Posterior vena cava (tissue), 2 donors: ENCODE measurements around the gene FBXL7. TPM values are rescaled to one million over a fixed set of nuclear protein-coding genes. Genes with fewer than 3 reads are reported as not detected.
"Not testable (repeated sequence)": the region's sequence is repeated elsewhere in the genome, so short reads cannot be mapped to it uniquely, and the experiment has no call there.

Source experiments
- DNase-seq: peaks from one replicate; pipeline ENCODE4 v3.0.0-alpha.2; 2020; ENCODE audit warnings: low spot score
- intact Hi-C, 2 donors: fragments of 100-400 bp; cut with DNase I; formaldehyde crosslinking; loops; one replicate each; pipeline versions ENCODE4 v1.14.1 to v1.14.2; 2022 to 2023
- total RNA-seq, 2 donors: library from RNA; stranded (reverse); fragmentation: NEBNext Ultra II Directional; extraction: Animal tissue kit (Norgen Biotek cat#: 25700); gene quantifications; one replicate each; pipeline ENCODE4 v1.2.1, GENCODE V29; 2021
- donor health status: DM: yes; HTN: yes; CAD: no.
- donor health status: DM: yes; HTN: yes; CAD: no.

The FBXL7 gene
- total RNA-seq, 2 donors from 2014 or later = 22.1 to 29.9 TPM

- intact Hi-C loops = no loop called here
- no peak for DNase-seq
These were observed 319.6 kb downstream of the FBXL7 start for GRCh38 chr5:15819617-15820016.

DNA sequence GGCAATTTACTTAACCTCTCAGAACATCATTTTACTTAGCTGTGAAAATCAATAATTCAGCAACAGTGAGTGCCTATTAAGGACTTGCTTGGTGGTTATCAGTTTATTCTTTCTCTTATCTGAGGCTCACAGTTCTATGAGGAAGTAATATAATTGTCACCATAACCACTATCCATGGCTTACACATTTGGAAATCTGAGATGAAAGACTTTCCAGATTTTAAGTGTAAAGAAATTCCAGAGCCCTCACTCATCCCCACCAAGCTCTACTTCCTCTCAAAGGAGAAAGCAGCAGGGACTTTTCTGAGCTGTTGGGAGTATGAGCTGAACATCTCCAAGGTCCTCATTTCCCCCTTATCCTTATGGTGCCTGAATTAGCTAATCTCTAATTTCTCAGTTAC is 321.5 kb downstream of the FBXL7 start:
- no peak for DNase-seq
- intact Hi-C loops = no loop called here

GRCh38 chr5:15823398-15823797 is 323.4 kb downstream of the FBXL7 start:
- DNase-seq = no peak
- intact Hi-C loops = no loop called here

GRCh38 chr5:15827741-15828140 is 327.8 kb downstream of the FBXL7 start:
- intact Hi-C loops = no loop called here
- DNase-seq = no peak

DNA sequence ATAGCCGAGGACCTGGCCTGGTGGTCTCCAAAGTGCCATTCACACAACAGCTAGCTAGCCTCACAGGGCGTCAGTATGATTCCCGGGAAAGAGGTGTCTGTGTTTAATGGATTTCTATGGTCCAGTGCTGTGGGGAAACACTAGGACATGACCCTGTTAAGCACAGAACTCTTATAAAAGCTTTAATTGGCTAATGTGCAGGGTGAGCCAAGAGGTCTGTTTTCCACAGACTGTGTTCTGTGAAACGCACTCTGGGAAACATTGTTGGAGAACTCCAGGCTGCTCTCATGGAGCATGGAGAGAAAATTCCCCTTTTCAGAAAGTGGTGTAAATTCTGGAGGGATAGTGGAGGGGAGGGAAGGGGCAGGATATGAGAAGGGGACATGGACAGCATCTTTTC is 331.4 kb downstream of the FBXL7 start:
- intact Hi-C loops = loop anchor here in 1 of 2 donors (10.0 kb wide), 1 partner anchor 337 kb away; no protein-coding TSS in a partner anchor
- no peak for DNase-seq

- intact Hi-C loops = loop anchor here in 1 of 2 donors (10.0 kb wide), 1 partner anchor 339 kb away; no protein-coding TSS in a partner anchor
- DNase-seq = no peak
These were observed 333.4 kb downstream of the FBXL7 start for GRCh38 chr5:15833365-15833764.

DNA sequence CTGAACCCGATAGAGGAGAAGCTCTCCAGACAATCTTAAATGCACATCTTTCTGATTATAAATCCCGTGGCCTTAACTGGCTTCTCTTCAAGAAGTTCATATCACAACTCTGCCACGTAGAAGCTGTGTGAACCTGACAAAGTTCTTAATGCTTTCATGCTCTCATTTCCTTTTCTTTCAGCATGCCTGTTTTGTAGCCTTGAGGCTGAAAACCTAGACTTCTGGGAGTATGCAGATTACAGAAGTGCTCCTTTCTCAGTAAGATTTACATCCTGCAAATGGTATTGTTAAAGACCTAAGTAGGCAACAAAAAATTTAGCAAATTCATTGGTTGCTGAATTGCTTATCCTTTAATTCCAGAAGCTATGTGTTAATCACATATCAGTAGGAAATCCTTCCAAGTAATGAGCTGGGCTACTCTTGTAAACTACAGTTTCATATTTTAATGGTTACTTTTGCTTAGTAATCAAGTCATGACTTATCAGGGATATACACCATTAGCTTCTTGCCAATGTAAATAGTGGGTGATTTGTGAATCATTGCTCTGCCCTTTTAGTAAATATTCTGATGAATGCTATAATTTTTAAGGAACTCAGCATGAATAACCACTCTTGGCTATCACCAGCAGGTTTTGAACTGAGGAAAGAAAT is 334.7 kb downstream of the FBXL7 start:
- no peak for DNase-seq
- intact Hi-C loops = loop anchor here in 1 of 2 donors (10.0 kb wide), 1 partner anchor 340 kb away; no protein-coding TSS in a partner anchor

DNA sequence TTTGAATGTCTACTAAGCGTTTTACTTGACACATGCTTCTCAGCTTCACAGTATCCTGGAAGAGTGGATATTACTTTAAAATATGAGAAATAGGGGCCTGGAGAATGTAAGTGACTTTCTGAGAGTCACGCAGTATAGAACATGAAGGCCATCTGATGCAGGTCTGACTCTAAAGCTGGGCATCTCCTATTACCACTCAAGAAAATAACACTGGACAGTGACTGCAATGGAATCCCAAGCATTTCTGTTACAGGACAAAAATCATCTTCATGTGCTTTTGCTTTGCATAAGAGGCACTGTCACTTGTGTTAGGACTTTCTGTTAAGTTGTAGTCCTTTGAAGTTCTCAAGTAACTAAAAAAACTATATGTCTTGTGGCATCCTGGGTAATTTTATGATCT is 335.5 kb downstream of the FBXL7 start:
- DNase-seq = no peak
- intact Hi-C loops = loop anchor here in 1 of 2 donors (10.0 kb wide), 1 partner anchor 341 kb away; no protein-coding TSS in a partner anchor

- intact Hi-C loops = loop anchor here in 1 of 2 donors (10.0 kb wide), 1 partner anchor 343 kb away; no protein-coding TSS in a partner anchor
- no peak for DNase-seq
These were observed 337.7 kb downstream of the FBXL7 start for GRCh38 chr5:15837551-15838289.

GRCh38 chr5:15844253-15844652 is 344.3 kb downstream of the FBXL7 start:
- no peak for DNase-seq
- intact Hi-C loops = no loop called here

- intact Hi-C loops = no loop called here
- DNase-seq = no peak
These were observed 344.9 kb downstream of the FBXL7 start for GRCh38 chr5:15844871-15845270.

- intact Hi-C loops = no loop called here
- DNase-seq = no peak
These were observed 350.6 kb downstream of the FBXL7 start for GRCh38 chr5:15850536-15850935.

- DNase-seq = no peak
- intact Hi-C loops = no loop called here
These were observed 351.0 kb downstream of the FBXL7 start for GRCh38 chr5:15850939-15851341.

- no peak for DNase-seq
- intact Hi-C loops = no loop called here
These were observed 352.2 kb downstream of the FBXL7 start for GRCh38 chr5:15852217-15852616.

DNA sequence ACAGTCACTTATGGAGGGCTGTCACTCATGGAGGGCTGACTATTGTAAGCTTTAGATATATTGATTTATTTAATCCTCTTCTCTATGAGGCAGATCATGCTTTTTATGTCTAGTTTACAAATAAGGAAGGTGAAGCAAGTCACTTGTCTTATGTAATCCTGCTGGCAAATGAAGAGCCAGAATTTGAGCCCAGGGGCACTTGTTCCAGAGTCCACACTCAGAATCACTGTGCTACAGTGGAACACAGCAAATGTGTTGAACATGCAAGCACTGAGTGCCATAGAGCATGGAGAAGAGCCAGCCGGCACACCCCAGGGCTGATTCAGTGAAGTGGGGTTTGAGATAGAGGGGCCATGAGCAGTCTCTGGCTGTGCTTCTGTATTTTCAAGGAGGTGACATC is 353.0 kb downstream of the FBXL7 start:
- no peak for DNase-seq
- intact Hi-C loops = no loop called here

GRCh38 chr5:15858326-15858725 is 358.3 kb downstream of the FBXL7 start:
- DNase-seq = no peak
- intact Hi-C loops = no loop called here

DNA sequence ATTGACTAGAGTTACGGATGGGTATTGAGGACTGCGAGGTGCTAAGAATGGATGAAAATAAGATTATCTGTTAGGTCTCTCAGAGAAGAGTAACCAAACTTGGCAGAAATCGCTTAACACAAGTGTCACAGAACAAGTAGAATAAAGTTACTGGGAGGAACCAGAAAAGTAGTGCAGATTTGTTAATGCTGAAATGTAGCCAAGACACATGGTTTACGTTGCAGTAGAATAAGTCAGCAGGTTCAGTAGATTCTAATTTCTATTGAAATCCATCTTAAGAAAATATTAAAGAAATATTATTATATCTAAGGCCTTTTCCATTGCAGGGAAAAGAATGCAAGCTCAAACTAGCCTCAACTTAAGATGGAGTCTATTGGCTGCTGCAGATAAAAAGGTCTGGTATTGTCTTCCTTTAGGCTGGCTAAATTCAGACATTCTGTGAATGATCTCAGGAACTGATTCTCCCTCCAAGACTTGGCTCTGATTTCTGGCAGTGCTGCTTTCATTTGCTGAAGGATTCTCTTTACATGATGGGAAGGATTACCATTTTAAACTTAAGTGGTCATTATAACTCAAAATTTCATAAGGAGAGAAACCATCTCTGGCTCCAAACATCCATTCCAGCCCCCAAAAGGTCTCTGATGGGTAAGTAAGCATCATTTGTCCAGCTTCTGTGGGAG is 364.7 kb downstream of the FBXL7 start:
- intact Hi-C loops = no loop called here
- DNase-seq = no peak

DNA sequence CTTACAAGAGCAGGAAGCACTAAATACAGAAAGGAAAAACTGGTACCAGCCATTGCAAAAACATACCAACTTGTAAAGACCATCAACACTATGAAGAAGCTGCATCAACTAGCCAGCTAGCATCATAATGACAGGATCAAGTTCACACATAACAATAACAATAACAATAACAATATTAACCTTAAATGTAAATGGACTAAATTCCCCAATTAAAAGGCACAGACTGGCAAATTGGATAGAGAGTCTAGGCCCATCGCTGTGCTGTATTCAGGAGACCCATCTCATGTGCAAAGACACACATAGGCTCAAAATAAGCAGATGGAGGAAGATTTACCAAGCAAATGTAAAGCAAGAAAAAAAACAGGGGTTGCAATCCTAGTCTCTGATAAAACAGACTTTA is 372.3 kb downstream of the FBXL7 start:
- not testable (repeated sequence) for DNase-seq

GRCh38 chr5:15877914-15878313 is 377.9 kb downstream of the FBXL7 start:
- intact Hi-C loops = no loop called here
- no peak for DNase-seq

More for the DNA sequence above, 372.3 kb downstream of the FBXL7 start:
- intact Hi-C loops = not testable (repeated sequence)

GRCh38 chr5:15880201-15880600 is 380.2 kb downstream of the FBXL7 start:
- intact Hi-C loops = no loop called here

More at GRCh38 chr5:15880201-15880600, 380.2 kb downstream of the FBXL7 start:
- DNase-seq = no peak
